ENCODE results near the gene RASSF8.

Gene RASSF8

GRCh38 chr12:25977047-25977446 is 18.6 kb downstream of the RASSF8 start:
- no peak overlapping the region for H2AFZ ChIP-seq (ENCODE audit: low read length)
- H3K27me3 ChIP-seq (ENCODE audit: insufficient read depth, low read length, poor library complexity, severe bottlenecking): no peaks in the 10 kb centered on the region
- H3K36me3 ChIP-seq (ENCODE audit: insufficient read depth, low read length): no peaks in the 10 kb centered on the region
- no peak for TF ChIP-seq EZH2phosphoT487 (IDR thresholded peaks at IDR 0.05; ENCODE audit: borderline replicate concordance)
- TF ChIP-seq CTCF (conservative IDR thresholded peaks at IDR 0.05; ENCODE audit: low read length): no peak
- H3K9me2 ChIP-seq (replicated peaks; ENCODE audit: low read depth, low read length): no peaks in the 10 kb centered on the region
- H3F3A ChIP-seq (ENCODE audit: low read depth): no peaks in the 10 kb centered on the region
- no peak overlapping the region for H3K4me2 ChIP-seq (ENCODE audit: low read depth, low read length, poor library complexity, severe bottlenecking)
- H3K9ac ChIP-seq (ENCODE audit: low read depth, low read length, poor library complexity, severe bottlenecking): no peak overlapping the region
- H3K4me1 ChIP-seq (ENCODE audit: insufficient read depth, low read length, poor library complexity, severe bottlenecking): peaks cover 4% of the 10 kb centered on the region
- no peaks in the 10 kb centered on the region; the same call in 1 of the 2 replicates for H3K79me2 ChIP-seq (ENCODE audit: insufficient read depth, low read length)
- H3K4me3 ChIP-seq (ENCODE audit: low read length, poor library complexity, severe bottlenecking): no peak overlapping the region
- no peaks in the 10 kb centered on the region for H3K9me3 ChIP-seq (ENCODE audit: insufficient read depth, low read depth, low read length)
- peaks cover 3% of the 10 kb centered on the region for H4K20me1 ChIP-seq (ENCODE audit: insufficient read depth, low read length, poor library complexity, severe bottlenecking)

- no peak for TF ChIP-seq CTCF (conservative IDR thresholded peaks at IDR 0.05; ENCODE audit: low read length)
- no peak for TF ChIP-seq EZH2phosphoT487 (IDR thresholded peaks at IDR 0.05; ENCODE audit: borderline replicate concordance)
- Histone ChIP-seq H2AFZ (ENCODE audit: low read length) (no peak overlapping the region), H3K4me2 (ENCODE audit: low read depth, low read length, poor library complexity, severe bottlenecking) (no peak overlapping the region), H3K9me2 (replicated peaks; ENCODE audit: low read depth, low read length) (no peaks in the 10 kb centered on the region), H3K27me3 (ENCODE audit: insufficient read depth, low read length, poor library complexity, severe bottlenecking) (no peaks in the 10 kb centered on the region), H3K9ac (ENCODE audit: low read depth, low read length, poor library complexity, severe bottlenecking) (no peak overlapping the region), H3K79me2 (ENCODE audit: insufficient read depth, low read length) (no peaks in the 10 kb centered on the region; the same call in 1 of the 2 replicates), H3K36me3 (ENCODE audit: insufficient read depth, low read length) (no peaks in the 10 kb centered on the region), H3K4me1 (ENCODE audit: insufficient read depth, low read length, poor library complexity, severe bottlenecking) (peaks cover 11% of the 10 kb centered on the region), H4K20me1 (ENCODE audit: insufficient read depth, low read length, poor library complexity, severe bottlenecking) (peaks cover 3% of the 10 kb centered on the region), H3K9me3 (ENCODE audit: insufficient read depth, low read depth, low read length) (no peaks in the 10 kb centered on the region), H3K4me3 (ENCODE audit: low read length, poor library complexity, severe bottlenecking) (no peak overlapping the region), H3F3A (ENCODE audit: low read depth) (no peaks in the 10 kb centered on the region)
These were observed 20.6 kb downstream of the RASSF8 start for GRCh38 chr12:25979059-25979458.

- Histone ChIP-seq H3K4me1 (ENCODE audit: insufficient read depth, low read length, poor library complexity, severe bottlenecking) (peaks cover 11% of the 10 kb centered on the region), H3K36me3 (ENCODE audit: insufficient read depth, low read length) (no peaks in the 10 kb centered on the region), H3K9ac (ENCODE audit: low read depth, low read length, poor library complexity, severe bottlenecking) (no peak overlapping the region), H3K9me2 (replicated peaks; ENCODE audit: low read depth, low read length) (no peaks in the 10 kb centered on the region), H3K79me2 (ENCODE audit: insufficient read depth, low read length) (no peaks in the 10 kb centered on the region; the same call in 1 of the 2 replicates), H3K27me3 (ENCODE audit: insufficient read depth, low read length, poor library complexity, severe bottlenecking) (no peaks in the 10 kb centered on the region), H3K4me3 (ENCODE audit: low read length, poor library complexity, severe bottlenecking) (no peak overlapping the region), H4K20me1 (ENCODE audit: insufficient read depth, low read length, poor library complexity, severe bottlenecking) (peaks cover 3% of the 10 kb centered on the region), H3F3A (ENCODE audit: low read depth) (no peaks in the 10 kb centered on the region), H2AFZ (ENCODE audit: low read length) (no peak overlapping the region), H3K4me2 (ENCODE audit: low read depth, low read length, poor library complexity, severe bottlenecking) (no peak overlapping the region), H3K9me3 (ENCODE audit: insufficient read depth, low read depth, low read length) (no peaks in the 10 kb centered on the region)
- no peak for TF ChIP-seq CTCF (conservative IDR thresholded peaks at IDR 0.05; ENCODE audit: low read length)
- TF ChIP-seq EZH2phosphoT487 (IDR thresholded peaks at IDR 0.05; ENCODE audit: borderline replicate concordance): no peak
These were observed 21.1 kb downstream of the RASSF8 start for GRCh38 chr12:25979563-25979962.

All from Loucy (cell line).